Muscle layer of colon (tissue), 2 donors: ENCODE measurements around the gene EYA2.

Experiments
- H3K27ac ChIP-seq: one replicate; pipeline ENCODE4 v1.7.0; 2013; ENCODE audit warnings: low read depth, mild to moderate bottlenecking, low read length, moderate library complexity
- H3K27me3 ChIP-seq, 2 donors: one replicate each; pipeline ENCODE4 v1.7.0; 2013; ENCODE audit warnings: low read length in 2 of 2, mild to moderate bottlenecking in 2 of 2; ENCODE audit not compliant: insufficient read depth in 2 of 2, control insufficient read depth in 1 of 2
- H3K36me3 ChIP-seq: one replicate; pipeline ENCODE4 v1.7.0; 2013; ENCODE audit warnings: mild to moderate bottlenecking, low read length; ENCODE audit not compliant: insufficient read depth
- H3K4me1 ChIP-seq: one replicate; pipeline ENCODE4 v1.7.0; 2013; ENCODE audit warnings: mild to moderate bottlenecking, low read length; ENCODE audit not compliant: insufficient read depth
- H3K4me3 ChIP-seq, 2 donors: one replicate each; pipeline ENCODE4 v1.7.0; 2013; ENCODE audit warnings: low read length in 2 of 2, low read depth in 1 of 2, mild to moderate bottlenecking in 1 of 2, moderate library complexity in 1 of 2
- H3K9ac ChIP-seq: one replicate; pipeline ENCODE4 v1.7.0; 2013; ENCODE audit warnings: low read length
- H3K9me3 ChIP-seq: one replicate; pipeline ENCODE4 v1.7.0; 2013; ENCODE audit warnings: mild to moderate bottlenecking, low read length
- donor health status: abdominal sarcoma.
- donor health status: Adenocarcinoma of cecum.

EYA2 gene

DNA sequence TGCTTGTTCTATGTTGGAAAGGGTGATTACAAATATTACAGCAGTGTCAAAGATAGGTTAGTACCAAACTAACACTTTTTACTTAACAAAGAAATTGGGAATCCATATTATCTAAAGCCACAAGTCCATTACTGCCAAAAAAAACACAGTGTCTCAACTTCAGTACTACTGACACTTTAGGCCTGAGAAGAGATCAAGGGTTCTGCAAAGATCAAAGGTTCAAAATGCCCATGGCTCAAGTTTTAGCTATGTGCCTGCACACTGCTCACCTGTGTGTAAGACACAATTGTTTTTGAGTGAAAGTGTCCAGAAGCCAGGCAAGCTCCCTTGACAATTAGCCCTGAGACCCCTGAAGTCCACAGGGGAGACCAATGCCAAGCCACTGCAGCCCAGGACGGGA is 329.3 kb downstream of the EYA2 start:
- Histone ChIP-seq H3K27me3 (no peaks in the 10 kb centered on the region), H3K27ac (no peak overlapping the region), H3K9ac (no peak overlapping the region), H3K4me3 (no peak overlapping the region), H3K36me3 (peaks cover 53% of the 10 kb centered on the region), H3K9me3 (no peaks in the 10 kb centered on the region), H3K4me1 (no peaks in the 10 kb centered on the region)

DNA sequence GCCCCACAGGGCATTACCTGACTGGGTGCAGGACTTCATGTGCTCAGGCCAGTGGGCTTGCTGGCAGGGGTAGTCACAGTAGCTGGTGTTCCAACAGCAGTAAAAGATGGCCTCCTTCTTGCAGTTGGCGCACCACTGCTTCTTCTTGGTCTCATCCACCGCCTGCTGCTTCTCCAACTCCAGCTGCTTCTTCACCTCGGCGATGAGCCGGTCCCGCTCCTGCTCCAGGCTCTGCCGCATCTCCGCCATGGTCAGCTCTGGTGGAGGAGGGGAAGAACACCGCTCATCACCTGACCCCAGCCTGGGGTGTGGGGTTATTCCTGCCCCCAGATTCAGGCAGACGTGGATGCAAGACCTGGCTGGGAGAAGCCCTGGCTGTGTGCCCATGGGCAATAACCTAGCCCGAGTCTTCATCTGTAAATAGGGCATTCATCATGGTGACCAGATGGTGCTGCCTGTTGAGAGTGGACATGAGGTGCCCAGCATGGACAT is 329.7 kb downstream of the EYA2 start:
- no peak overlapping the region for H3K4me3 ChIP-seq
- peaks cover 57% of the 10 kb centered on the region for H3K36me3 ChIP-seq
- H3K4me1 ChIP-seq, result no peaks in the 10 kb centered on the region

DNA sequence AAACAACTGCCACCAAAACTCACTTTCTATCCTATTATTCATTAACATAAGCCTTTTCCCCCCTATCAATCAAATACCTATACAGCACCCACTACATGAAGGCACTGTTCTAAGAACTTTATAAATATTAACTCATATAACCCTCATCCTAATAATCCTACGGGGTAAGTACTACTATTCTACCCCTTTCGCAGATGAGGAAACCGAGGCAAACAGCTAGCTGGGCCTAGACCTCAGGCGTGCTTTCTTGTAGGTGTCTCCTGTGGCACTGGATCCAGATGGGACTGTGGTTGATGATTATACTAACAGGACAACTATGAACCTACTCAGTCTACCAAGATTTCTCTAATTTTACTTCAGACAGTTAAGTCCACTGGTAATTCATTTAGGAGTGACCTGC is 330.2 kb downstream of the EYA2 start:
- Histone ChIP-seq H3K27me3 (no peaks in the 10 kb centered on the region), H3K4me3 (no peak overlapping the region), H3K36me3 (peaks cover 57% of the 10 kb centered on the region), H3K9ac (no peak overlapping the region), H3K4me1 (no peaks in the 10 kb centered on the region), H3K27ac (no peak overlapping the region), H3K9me3 (no peaks in the 10 kb centered on the region)

More for the DNA sequence above, 329.7 kb downstream of the EYA2 start:
- Histone ChIP-seq H3K9me3 (no peaks in the 10 kb centered on the region), H3K9ac (no peak overlapping the region), H3K27ac (no peak overlapping the region), H3K27me3 (no peaks in the 10 kb centered on the region)

DNA sequence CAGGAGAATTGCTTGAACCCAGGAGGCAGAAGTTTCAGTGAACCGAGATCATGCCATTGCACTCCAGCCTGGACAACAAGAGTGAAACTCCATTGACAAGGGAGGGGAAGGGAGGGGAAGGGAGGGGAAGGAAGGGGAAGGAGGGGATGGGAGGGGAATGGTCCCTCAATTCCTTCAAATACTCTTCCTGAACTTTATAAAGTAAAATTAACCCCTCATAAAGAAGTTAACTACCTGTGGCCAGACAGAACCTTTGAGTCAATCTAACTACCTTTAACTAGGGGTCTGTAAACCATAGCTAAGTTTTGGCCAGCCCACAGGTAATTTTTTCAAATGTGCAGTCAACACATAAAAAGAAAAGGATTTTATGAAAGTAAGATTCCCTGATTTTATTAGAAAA is 330.8 kb downstream of the EYA2 start:
- H3K27ac ChIP-seq, result no peak overlapping the region
- no peak overlapping the region for H3K9ac ChIP-seq
- H3K36me3 ChIP-seq, result peaks cover 51% of the 10 kb centered on the region
- no peak overlapping the region for H3K4me3 ChIP-seq
- no peaks in the 10 kb centered on the region for H3K4me1 ChIP-seq
- H3K9me3 ChIP-seq, result no peaks in the 10 kb centered on the region
- H3K27me3 ChIP-seq, result no peaks in the 10 kb centered on the region

DNA sequence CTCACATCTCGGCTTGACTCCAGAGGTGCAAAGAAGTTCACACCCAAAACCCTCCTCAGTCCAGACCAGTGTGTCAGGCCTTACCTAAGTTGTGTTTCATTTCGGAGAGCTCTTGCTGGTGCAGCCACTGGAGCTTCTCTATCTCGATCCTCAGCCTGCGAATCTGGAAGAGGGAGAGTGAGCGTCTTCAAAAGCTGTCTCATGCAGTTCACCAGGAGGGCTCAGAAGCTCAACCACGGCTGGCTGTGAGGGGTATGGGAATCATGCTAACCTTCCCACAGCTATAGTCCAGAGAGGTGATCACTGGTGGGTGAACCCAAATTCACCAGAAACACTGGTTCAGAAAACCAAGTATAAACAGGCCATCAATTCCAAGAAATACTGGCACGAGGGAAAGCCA is 332.5 kb downstream of the EYA2 start:
- Histone ChIP-seq H3K4me3 (no peak overlapping the region), H3K27me3 (no peaks in the 10 kb centered on the region), H3K27ac (no peak overlapping the region), H3K36me3 (peaks cover 41% of the 10 kb centered on the region), H3K4me1 (no peaks in the 10 kb centered on the region), H3K9ac (no peak overlapping the region), H3K9me3 (no peaks in the 10 kb centered on the region)

DNA sequence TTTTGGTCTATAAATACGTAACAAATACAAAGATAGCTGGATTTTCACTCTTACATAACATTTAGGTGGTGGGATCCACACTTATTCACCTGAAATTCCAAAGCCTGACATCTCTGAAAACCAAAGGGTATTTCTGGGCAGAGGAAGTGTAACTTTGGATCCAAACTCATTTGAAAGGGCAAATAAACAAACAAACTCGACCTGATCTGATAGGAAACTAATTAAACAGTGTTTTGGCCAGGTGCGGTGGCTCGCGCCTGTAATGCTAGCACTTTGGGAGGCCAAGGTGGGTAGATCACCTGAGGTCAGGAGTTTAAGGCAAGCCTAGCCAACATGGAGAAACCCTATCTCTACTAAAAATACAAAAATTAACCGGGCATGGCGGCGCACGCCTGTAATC is 332.9 kb downstream of the EYA2 start:
- H3K9ac ChIP-seq, result no peak overlapping the region
- H3K27me3 ChIP-seq, result no peaks in the 10 kb centered on the region
- no peak overlapping the region for H3K4me3 ChIP-seq
- peaks cover 41% of the 10 kb centered on the region for H3K36me3 ChIP-seq
- no peaks in the 10 kb centered on the region for H3K4me1 ChIP-seq
- H3K9me3 ChIP-seq, result no peaks in the 10 kb centered on the region
- H3K27ac ChIP-seq, result no peak overlapping the region

DNA sequence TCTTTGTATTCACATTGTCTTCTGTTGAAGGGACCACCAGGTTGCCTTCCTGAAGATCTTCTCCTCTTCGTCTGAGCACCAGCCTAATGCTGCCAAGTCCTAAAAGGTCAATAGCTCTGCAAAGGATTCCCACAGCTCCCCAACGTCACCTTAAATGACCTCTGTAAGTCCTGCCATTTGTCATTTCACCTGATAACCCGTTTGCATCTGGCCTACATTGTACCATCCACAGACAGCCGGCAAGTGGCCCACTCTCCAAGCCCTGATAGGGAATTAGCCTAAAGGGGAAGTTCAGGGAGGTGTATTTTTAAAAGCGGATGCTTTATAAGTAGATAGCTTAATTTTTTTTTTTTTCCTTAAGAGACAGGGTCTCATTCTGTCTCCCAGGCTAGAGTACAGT is 334.0 kb downstream of the EYA2 start:
- no peaks in the 10 kb centered on the region for H3K27me3 ChIP-seq
- no peak overlapping the region for H3K9ac ChIP-seq
- H3K36me3 ChIP-seq, result peaks cover 45% of the 10 kb centered on the region
- no peaks in the 10 kb centered on the region for H3K9me3 ChIP-seq
- no peaks in the 10 kb centered on the region for H3K4me1 ChIP-seq
- no peak overlapping the region for H3K27ac ChIP-seq
- no peak overlapping the region for H3K4me3 ChIP-seq

DNA sequence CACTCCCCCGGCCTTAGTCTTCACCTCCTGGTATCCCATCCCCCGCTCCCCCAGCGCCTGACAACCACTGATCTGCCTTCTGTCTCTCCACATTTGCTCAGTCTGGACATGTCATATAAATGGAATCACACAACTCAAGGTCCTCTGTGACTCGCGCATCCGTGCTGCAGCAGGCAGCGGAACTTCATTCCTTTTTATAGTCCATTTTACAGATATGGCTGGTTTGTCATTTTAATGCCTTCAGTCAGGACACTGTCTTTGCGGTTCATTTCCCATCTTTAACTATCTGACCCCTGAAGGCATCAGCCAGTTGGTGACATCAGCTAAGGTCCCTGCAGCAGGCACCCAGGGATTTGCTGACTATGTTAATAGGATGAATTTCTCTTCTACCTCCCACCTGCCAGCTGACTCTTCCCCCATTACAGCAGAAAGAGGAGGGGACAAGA is 336.2 kb downstream of the EYA2 start:
- H3K4me3 ChIP-seq, result no peak overlapping the region
- peaks cover 43% of the 10 kb centered on the region for H3K36me3 ChIP-seq
- H3K9ac ChIP-seq, result no peak overlapping the region
- no peaks in the 10 kb centered on the region for H3K9me3 ChIP-seq
- H3K27me3 ChIP-seq, result no peaks in the 10 kb centered on the region
- no peak overlapping the region for H3K27ac ChIP-seq
- H3K4me1 ChIP-seq, result no peaks in the 10 kb centered on the region

DNA sequence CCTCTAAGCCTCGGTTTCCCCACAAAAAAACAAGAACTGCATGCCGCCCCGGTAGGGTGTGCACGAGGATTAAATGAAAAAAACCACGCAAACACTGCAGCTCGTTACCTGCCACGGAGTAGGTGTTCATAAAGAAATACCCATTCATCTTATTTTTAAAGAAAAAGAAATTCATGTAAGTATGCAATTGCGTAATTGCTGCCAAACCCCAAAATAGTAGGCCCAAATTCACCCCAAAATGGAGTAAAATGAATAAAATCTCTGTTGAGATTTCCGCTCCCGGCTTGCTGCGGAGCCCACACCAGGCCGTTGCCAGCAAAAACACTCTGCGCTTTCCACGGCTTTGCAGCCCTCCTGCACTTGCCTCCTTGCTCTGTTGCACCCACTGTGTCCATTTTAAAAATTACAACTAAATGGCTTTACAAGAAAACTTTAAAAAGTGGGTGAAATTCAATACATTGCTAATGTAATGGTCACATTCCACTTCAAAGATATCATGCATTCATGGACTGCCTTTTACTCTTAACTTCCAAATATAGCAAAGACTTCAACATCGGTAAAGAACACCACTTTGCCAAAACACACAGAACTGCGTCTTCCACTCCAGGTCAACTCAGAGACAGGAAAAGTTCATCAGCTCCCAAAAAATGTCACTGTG is 336.9 kb downstream of the EYA2 start:
- Histone ChIP-seq H3K4me1 (no peaks in the 10 kb centered on the region), H3K9ac (no peak overlapping the region), H3K27me3 (no peaks in the 10 kb centered on the region), H3K4me3 (no peak overlapping the region), H3K27ac (no peak overlapping the region), H3K36me3 (peaks cover 43% of the 10 kb centered on the region), H3K9me3 (no peaks in the 10 kb centered on the region)

DNA sequence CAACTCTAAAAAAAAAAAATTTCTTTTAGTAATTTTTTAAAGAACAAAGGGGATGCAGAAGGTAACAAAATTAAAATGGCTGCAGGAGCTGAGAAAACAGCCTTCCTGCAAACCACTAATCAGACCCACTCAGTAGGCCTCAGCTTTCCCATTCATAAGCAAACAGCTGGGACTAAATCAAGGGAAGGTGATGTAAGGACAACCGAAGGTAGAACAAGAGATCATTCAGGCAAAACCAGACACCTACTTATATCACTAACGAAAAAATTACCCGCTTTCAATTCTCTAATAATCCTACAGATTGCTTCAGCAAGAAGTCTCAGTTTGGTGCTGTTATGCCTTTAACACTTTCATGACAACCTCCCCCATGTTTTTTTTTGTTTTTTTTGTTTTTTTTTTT is 337.9 kb downstream of the EYA2 start:
- H3K9me3 ChIP-seq, result no peaks in the 10 kb centered on the region
- no peak overlapping the region for H3K27ac ChIP-seq
- no peak overlapping the region for H3K4me3 ChIP-seq
- no peak overlapping the region for H3K9ac ChIP-seq
- no peaks in the 10 kb centered on the region for H3K27me3 ChIP-seq
- no peaks in the 10 kb centered on the region for H3K4me1 ChIP-seq
- peaks cover 42% of the 10 kb centered on the region for H3K36me3 ChIP-seq

DNA sequence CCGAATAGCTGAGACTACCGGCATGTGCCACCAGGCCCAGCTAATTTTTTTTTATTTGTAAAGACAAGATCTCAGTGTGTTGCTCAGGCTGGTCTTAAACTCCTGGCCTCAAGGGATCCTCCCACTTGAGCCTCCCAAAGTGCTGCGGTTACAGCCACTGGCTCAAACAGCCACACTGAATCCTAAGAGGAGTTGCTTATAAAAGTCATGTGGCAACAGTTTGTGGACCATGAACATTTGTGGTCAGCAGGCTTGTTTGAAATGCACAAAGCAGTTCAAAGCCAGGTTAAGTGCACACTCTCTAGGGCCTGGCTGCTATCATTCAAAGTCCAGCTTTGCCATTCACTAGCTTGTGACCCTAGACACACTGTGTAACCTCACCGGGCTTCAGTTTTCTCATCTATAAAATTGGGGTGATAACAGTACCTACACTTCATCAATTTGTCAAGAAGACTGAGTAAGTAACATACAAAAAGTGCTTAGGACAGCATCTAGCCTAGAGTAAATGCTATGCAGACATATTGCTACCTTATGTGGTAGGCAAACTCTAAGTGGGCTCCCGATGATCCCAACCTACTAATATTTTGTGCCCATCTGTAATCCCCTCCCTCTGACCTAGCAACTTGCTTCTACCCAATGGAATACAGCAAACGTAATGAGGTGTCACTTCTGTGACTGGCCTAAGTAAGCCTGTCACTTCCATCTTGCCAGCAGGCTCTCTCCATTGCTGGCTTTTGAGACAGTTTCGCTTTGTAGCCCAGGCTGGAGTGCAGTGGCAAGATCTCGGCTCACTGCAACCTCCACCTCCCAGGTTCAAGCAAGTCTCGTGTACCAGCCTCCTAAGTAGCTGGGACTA is 338.9 kb downstream of the EYA2 start:
- Histone ChIP-seq H3K9ac (no peak overlapping the region), H3K4me3 (no peak overlapping the region), H3K36me3 (peaks cover 48% of the 10 kb centered on the region), H3K27me3 (no peaks in the 10 kb centered on the region), H3K9me3 (no peaks in the 10 kb centered on the region), H3K4me1 (no peaks in the 10 kb centered on the region), H3K27ac (no peak overlapping the region)
